ENCODE results near the gene LTBP2.
A peak's percentile ranks its signal among the peaks of the same experiment; 100 is the strongest.

Gene LTBP2

GRCh38 chr14:74516451-74517160, 95.4 kb downstream of the LTBP2 start:
- no peak for DNase-seq
- Histone ChIP-seq H3K4me3 (ENCODE audit: low read length) (no peak overlapping the region), H3K4me1 (ENCODE audit: low read length) (no peaks in the 10 kb centered on the region), H3K4me2 (ENCODE audit: low read depth, low read length) (no peak overlapping the region), H3K9me3 (replicated peaks; ENCODE audit: insufficient read depth, low read length) (no peaks in the 10 kb centered on the region), H4K20me1 (ENCODE audit: insufficient read depth, low read length) (no peaks in the 10 kb centered on the region), H2AFZ (ENCODE audit: low read length) (no peak overlapping the region), H3K27ac (ENCODE audit: low read length) (no peak overlapping the region), H3F3A (ENCODE audit: insufficient read depth, low read length) (no peaks in the 10 kb centered on the region), H3K79me2 (ENCODE audit: low read length) (no peaks in the 10 kb centered on the region), H3K27me3 (replicated peaks; ENCODE audit: insufficient read depth, low read length) (peaks cover 64% of the 10 kb centered on the region), H3K9me2 (replicated peaks; ENCODE audit: insufficient read depth, low read length) (no peaks in the 10 kb centered on the region), H3K9ac (ENCODE audit: low read length) (no peak overlapping the region), H3K36me3 (replicated peaks; ENCODE audit: insufficient read depth, low read length) (no peaks in the 10 kb centered on the region)
- TF ChIP-seq CTCF (IDR thresholded peaks at IDR 0.05; ENCODE audit: low read length) (no peak), EZH2phosphoT487 (IDR thresholded peaks at IDR 0.05; ENCODE audit: low read length) (no peak), EZH2 (optimal IDR thresholded peaks at IDR 0.05; ENCODE audit: low read depth, low read length) (no peak)

GRCh38 chr14:74515891-74516412, 96.1 kb downstream of the LTBP2 start:
- H3K36me3 ChIP-seq (replicated peaks; ENCODE audit: insufficient read depth, low read length), result no peaks in the 10 kb centered on the region
- no peak overlapping the region for H2AFZ ChIP-seq (ENCODE audit: low read length)
- TF ChIP-seq CTCF (IDR thresholded peaks at IDR 0.05; ENCODE audit: low read length), result no peak
- no peak for TF ChIP-seq EZH2 (optimal IDR thresholded peaks at IDR 0.05; ENCODE audit: low read depth, low read length)
- no peak for TF ChIP-seq EZH2phosphoT487 (IDR thresholded peaks at IDR 0.05; ENCODE audit: low read length)
- H3K79me2 ChIP-seq (ENCODE audit: low read length), result no peaks in the 10 kb centered on the region
- no peaks in the 10 kb centered on the region for H3K9me2 ChIP-seq (replicated peaks; ENCODE audit: insufficient read depth, low read length)
- H3K9ac ChIP-seq (ENCODE audit: low read length), result no peak overlapping the region
- no peak overlapping the region for H3K4me3 ChIP-seq (ENCODE audit: low read length)
- no peak overlapping the region for H3K27ac ChIP-seq (ENCODE audit: low read length)
- H3K9me3 ChIP-seq (replicated peaks; ENCODE audit: insufficient read depth, low read length), result no peaks in the 10 kb centered on the region
- H3K27me3 ChIP-seq (replicated peaks; ENCODE audit: insufficient read depth, low read length), result peaks cover 67% of the 10 kb centered on the region
- no peaks in the 10 kb centered on the region for H3K4me1 ChIP-seq (ENCODE audit: low read length)
- no peaks in the 10 kb centered on the region for H4K20me1 ChIP-seq (ENCODE audit: insufficient read depth, low read length)
- no peak overlapping the region for H3K4me2 ChIP-seq (ENCODE audit: low read depth, low read length)
- no peak for DNase-seq
- no peaks in the 10 kb centered on the region for H3F3A ChIP-seq (ENCODE audit: insufficient read depth, low read length)

GRCh38 chr14:74514471-74514941, 97.5 kb downstream of the LTBP2 start:
- Histone ChIP-seq H4K20me1 (ENCODE audit: insufficient read depth, low read length) (no peaks in the 10 kb centered on the region), H3K4me2 (ENCODE audit: low read depth, low read length) (0 out of 2 replicates have a peak overlapping the region, but pooled peaks have one; percentile 18), H3K9ac (ENCODE audit: low read length) (no peak overlapping the region), H3K4me1 (ENCODE audit: low read length) (no peaks in the 10 kb centered on the region), H3K27me3 (replicated peaks; ENCODE audit: insufficient read depth, low read length) (peaks cover 74% of the 10 kb centered on the region), H3K9me2 (replicated peaks; ENCODE audit: insufficient read depth, low read length) (no peaks in the 10 kb centered on the region), H3K36me3 (replicated peaks; ENCODE audit: insufficient read depth, low read length) (no peaks in the 10 kb centered on the region), H2AFZ (ENCODE audit: low read length) (no peak overlapping the region), H3K27ac (ENCODE audit: low read length) (no peak overlapping the region), H3K4me3 (ENCODE audit: low read length) (no peak overlapping the region), H3F3A (ENCODE audit: insufficient read depth, low read length) (no peaks in the 10 kb centered on the region), H3K9me3 (replicated peaks; ENCODE audit: insufficient read depth, low read length) (no peaks in the 10 kb centered on the region), H3K79me2 (ENCODE audit: low read length) (no peaks in the 10 kb centered on the region)
- DNase-seq, result peak; percentile 39
- TF ChIP-seq EZH2 (optimal IDR thresholded peaks at IDR 0.05; ENCODE audit: low read depth, low read length) (no peak), CTCF (IDR thresholded peaks at IDR 0.05; ENCODE audit: low read length) (no peak), EZH2phosphoT487 (IDR thresholded peaks at IDR 0.05; ENCODE audit: low read length) (no peak)

All from MM.1S (cell line).